Astrocyte (in vitro differentiated cells and primary cell): ENCODE data around the gene IL20.

Experiments used
- CTCF ChIP-seq: IDR thresholded peaks from 2 replicates; pipeline ENCODE4 v1.5.1; 2011; ENCODE audit warnings: low read depth, mild to moderate bottlenecking, inconsistent platforms, low read length, moderate library complexity; ENCODE audit not compliant: insufficient read depth
- EZH2 ChIP-seq: IDR thresholded peaks from 2 replicates; pipeline ENCODE4 v1.6.1; 2012; ENCODE audit warnings: mild to moderate bottlenecking, low read length, inconsistent platforms; ENCODE audit not compliant: insufficient read depth

GRCh38 chr1:206821493-206821892 lies 43.9 kb upstream of the IL20 start:
- no peak for TF ChIP-seq CTCF
- TF ChIP-seq EZH2, result no peak
